ENCODE measurements around the gene SLC35B3.

The SLC35B3 gene

DNA sequence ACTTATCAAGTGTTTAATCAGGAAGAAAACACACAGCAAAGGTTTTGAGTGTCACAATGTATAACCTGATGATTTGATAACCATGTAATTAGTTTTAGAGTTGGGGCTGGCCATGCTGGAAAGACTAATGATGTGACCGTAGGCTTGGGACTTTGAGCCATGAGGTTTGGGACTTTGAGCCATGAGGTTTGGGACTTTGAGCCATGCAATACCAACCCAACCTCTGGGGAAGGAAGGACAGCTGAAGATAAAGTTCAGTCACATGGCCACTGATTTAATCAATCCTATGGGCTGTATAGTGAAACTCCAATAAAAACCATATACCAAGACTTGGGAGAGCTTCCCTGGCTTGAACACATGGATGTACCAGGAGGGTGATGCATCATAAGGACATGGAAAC is 32.8 kb downstream of the SLC35B3 start:
- DNase-seq (ENCODE audit: insufficient read length) (no peak), FAIRE-seq (no peak)
- TF ChIP-seq POLR2A (IDR thresholded peaks at IDR 0.05; ENCODE audit: low read depth, low read length): no peak
- no peak for TF ChIP-seq TAF1 (IDR thresholded peaks at IDR 0.05; ENCODE audit: borderline replicate concordance, low read depth, low read length)
- no peak for TF ChIP-seq POLR2AphosphoS5 (IDR thresholded peaks at IDR 0.05; ENCODE audit: low read depth, low read length)

DNA sequence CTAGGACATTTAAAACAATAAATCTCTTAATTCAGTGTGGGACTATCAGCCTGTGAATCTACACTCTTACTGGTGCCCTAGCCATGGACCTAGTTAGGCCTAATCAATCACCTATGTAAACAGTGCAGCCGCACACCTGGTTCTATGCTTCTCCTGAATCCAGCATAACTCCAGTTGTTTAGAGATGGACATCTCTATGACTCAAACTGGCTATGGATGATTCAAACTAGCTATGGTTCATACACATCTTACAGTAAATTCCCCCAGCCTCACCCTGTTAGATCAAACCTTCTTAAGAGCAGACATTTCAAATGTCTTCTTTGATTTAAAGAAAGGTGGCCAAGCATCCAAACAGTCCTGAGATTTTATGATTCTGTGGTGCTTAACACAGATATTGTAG is 34.7 kb downstream of the SLC35B3 start:
- no peak for DNase-seq (ENCODE audit: insufficient read length)
- TF ChIP-seq POLR2AphosphoS5 (IDR thresholded peaks at IDR 0.05; ENCODE audit: low read depth, low read length) (no peak), TAF1 (IDR thresholded peaks at IDR 0.05; ENCODE audit: borderline replicate concordance, low read depth, low read length) (no peak), POLR2A (IDR thresholded peaks at IDR 0.05; ENCODE audit: low read depth, low read length) (no peak)
- FAIRE-seq: no peak

DNA sequence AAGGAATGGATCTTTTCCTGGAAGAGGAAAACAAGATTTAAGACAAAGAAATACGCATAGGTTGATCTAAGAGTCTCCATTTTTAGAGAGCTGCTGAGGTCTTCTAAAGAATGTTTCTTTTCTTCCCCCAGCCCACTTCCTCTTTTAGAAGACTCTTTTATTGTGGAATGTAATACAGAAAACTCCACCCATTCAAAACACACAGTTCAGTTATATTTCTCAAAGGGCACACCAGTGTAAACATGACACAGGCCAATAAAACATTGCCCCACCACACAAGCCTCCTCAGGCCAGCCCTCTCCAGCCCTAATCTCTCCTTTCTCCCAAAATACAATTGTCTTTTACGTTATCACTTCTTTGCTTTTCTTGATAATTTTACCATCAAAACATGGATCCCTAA is 42.8 kb downstream of the SLC35B3 start:
- DNase-seq (ENCODE audit: insufficient read length) (no peak), FAIRE-seq (no peak)
- no peak for TF ChIP-seq POLR2A (IDR thresholded peaks at IDR 0.05; ENCODE audit: low read depth, low read length)
- TF ChIP-seq TAF1 (IDR thresholded peaks at IDR 0.05; ENCODE audit: borderline replicate concordance, low read depth, low read length): no peak
- TF ChIP-seq POLR2AphosphoS5 (IDR thresholded peaks at IDR 0.05; ENCODE audit: low read depth, low read length): no peak

- FAIRE-seq (no peak), DNase-seq (ENCODE audit: insufficient read length) (no peak)
- TF ChIP-seq TAF1 (IDR thresholded peaks at IDR 0.05; ENCODE audit: borderline replicate concordance, low read depth, low read length) (no peak), POLR2A (IDR thresholded peaks at IDR 0.05; ENCODE audit: low read depth, low read length) (no peak), POLR2AphosphoS5 (IDR thresholded peaks at IDR 0.05; ENCODE audit: low read depth, low read length) (no peak)
Measured at GRCh38 chr6:8391934-8392333, 43.4 kb downstream of the SLC35B3 start.

- TF ChIP-seq POLR2A (IDR thresholded peaks at IDR 0.05; ENCODE audit: low read depth, low read length) (no peak), POLR2AphosphoS5 (IDR thresholded peaks at IDR 0.05; ENCODE audit: low read depth, low read length) (no peak), TAF1 (IDR thresholded peaks at IDR 0.05; ENCODE audit: borderline replicate concordance, low read depth, low read length) (no peak)
- FAIRE-seq (no peak), DNase-seq (ENCODE audit: insufficient read length) (no peak)
Measured at GRCh38 chr6:8389036-8389818, 46.1 kb downstream of the SLC35B3 start.

DNA sequence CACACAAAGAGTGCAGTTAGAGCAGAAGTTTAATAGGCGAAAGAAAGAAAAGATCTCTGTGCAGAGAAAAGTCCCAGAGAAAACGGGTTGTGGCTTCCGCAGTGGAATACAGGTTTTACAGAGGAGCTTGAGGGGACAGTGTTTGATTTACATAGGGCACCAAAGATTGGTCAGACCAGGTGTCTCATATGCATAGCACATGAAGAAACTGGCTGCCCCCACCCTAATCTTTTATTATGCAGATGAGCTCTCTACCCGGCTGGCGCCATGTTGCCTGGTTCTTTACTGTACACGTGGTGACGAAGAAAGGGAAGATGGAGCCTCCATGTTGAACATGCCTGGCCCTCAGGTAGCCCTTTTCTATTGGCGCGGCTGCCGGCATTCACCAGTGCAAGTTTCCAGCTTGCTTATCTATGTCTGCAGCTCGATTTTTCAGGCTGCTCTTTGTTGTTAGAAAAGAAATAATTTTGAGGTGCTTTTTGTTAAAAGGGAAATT is 47.4 kb downstream of the SLC35B3 start:
- DNase-seq (ENCODE audit: insufficient read length): no peak
- no peak for TF ChIP-seq TAF1 (IDR thresholded peaks at IDR 0.05; ENCODE audit: borderline replicate concordance, low read depth, low read length)
- TF ChIP-seq POLR2AphosphoS5 (IDR thresholded peaks at IDR 0.05; ENCODE audit: low read depth, low read length): no peak
- TF ChIP-seq POLR2A (IDR thresholded peaks at IDR 0.05; ENCODE audit: low read depth, low read length): no peak
- FAIRE-seq: no peak

DNA sequence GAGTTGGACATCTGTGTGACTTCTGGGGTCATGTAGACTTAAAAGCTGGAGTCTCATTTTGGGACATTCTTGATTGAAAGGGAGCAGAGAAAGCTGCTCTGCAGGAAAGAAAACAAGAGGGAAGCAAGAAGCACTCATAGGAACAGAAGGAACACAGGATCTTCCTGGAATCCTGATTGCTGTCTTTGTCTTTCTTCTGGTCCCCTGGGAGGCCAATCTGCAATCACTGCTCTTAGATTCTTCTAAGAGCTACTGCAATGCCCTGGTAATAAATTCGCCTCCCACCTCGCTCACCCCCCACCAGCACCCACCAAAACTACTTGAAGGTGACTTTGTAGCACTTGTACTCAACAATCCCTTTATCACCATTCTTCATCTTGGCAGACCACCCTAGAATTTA is 51.8 kb downstream of the SLC35B3 start:
- DNase-seq (ENCODE audit: insufficient read length) (no peak), FAIRE-seq (no peak)
- TF ChIP-seq POLR2AphosphoS5 (IDR thresholded peaks at IDR 0.05; ENCODE audit: low read depth, low read length) (no peak), TAF1 (IDR thresholded peaks at IDR 0.05; ENCODE audit: borderline replicate concordance, low read depth, low read length) (no peak)

DNA sequence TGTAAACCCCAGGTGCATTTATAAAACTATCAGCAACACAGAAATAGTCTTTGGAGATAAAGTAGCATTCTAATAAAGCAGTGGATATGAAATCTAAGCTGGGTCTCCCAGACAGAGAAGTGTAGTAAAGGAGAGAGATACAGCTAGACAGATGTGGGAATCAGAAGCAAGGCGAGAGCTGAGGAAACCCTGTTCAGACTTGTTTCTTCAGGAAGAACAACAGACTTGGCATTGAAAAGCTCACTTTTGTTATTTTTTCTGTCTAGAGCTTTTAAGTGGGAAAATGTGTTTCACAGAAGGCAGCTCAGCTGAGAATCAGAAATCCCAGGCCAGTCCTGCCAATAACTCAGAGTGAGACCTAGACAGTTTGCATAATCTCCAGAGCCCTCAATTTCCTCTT is 52.9 kb downstream of the SLC35B3 start:
- no peak for FAIRE-seq
- DNase-seq (ENCODE audit: insufficient read length): no peak
- TF ChIP-seq POLR2AphosphoS5 (IDR thresholded peaks at IDR 0.05; ENCODE audit: low read depth, low read length) (no peak), TAF1 (IDR thresholded peaks at IDR 0.05; ENCODE audit: borderline replicate concordance, low read depth, low read length) (no peak), POLR2A (IDR thresholded peaks at IDR 0.05; ENCODE audit: low read depth, low read length) (no peak)

GRCh38 chr6:8375916-8376315 is 59.4 kb downstream of the SLC35B3 start:
- DNase-seq (ENCODE audit: insufficient read length) (no peak), FAIRE-seq (no peak)
- TF ChIP-seq TAF1 (IDR thresholded peaks at IDR 0.05; ENCODE audit: borderline replicate concordance, low read depth, low read length) (no peak), POLR2AphosphoS5 (IDR thresholded peaks at IDR 0.05; ENCODE audit: low read depth, low read length) (no peak), POLR2A (IDR thresholded peaks at IDR 0.05; ENCODE audit: low read depth, low read length) (no peak)

All from GM12892 (cell line).